Epithelial cell of esophagus (primary cell): Measurements from ENCODE around the gene LMF1.

Experiments used
- DNase-seq: peaks from one replicate; pipeline ENCODE4 v3.0.0; 2010; ENCODE audit warnings: low read depth
- H3K4me3 ChIP-seq: 2 replicates; pipeline ENCODE4 v1.5.1; 2011; ENCODE audit warnings: mild to moderate bottlenecking, low read length, control low read depth
- TF ChIP-seq, protein P1 (sequence below): IDR thresholded peaks from 2 replicates; pipeline ENCODE4 v1.5.1; 2011; ENCODE audit warnings: low read depth, mild to moderate bottlenecking, low read length, control low read depth, inconsistent platforms; ENCODE audit not compliant: insufficient read depth; ENCODE audit errors: missing control alignments

LMF1 gene

DNA sequence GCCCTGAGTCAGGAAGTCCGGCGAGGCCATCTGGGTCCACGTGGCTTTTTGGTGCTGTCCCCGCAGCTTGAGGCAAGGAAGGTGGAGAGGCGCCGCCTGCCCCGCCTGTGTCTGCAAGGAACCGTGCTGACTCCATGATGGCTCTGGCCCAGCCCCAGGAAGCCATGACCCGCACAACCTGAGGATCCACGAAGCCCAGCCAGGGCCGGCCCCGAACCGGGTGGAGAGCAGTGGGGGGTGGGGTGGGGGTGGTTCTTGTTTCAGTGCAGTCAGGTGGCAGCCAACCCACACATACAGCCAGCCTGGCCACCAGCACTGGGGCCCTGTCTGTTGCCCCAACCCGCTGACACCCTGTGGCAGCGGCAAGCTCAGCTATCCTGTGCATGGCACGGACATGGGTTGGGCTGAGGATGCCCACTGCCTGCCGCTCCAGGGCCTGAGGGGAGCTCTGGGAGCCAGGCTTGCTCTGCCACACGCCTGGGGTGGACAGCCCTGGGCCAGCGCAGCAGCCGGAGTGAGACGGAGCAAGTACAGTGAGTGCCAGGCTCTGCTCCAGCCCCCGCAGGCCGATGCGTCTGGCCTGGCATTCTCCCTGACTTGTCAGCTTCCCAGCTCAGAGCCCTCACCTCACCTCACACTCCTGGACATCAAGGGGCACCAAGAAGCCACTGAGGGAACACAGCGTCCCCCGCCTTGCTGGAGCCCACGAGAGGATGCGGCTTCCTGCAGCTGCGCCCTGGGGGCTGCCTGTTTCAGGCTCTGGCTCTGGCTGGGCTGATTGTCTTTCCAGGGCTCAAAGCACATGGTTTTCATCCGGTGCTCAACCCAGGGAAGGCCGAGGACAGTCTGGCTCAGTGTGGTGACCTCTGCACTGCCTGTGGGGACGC lies 68.8 kb downstream of the LMF1 start:
- no peak overlapping the region for H3K4me3 ChIP-seq
- TF ChIP-seq, protein P1, sequence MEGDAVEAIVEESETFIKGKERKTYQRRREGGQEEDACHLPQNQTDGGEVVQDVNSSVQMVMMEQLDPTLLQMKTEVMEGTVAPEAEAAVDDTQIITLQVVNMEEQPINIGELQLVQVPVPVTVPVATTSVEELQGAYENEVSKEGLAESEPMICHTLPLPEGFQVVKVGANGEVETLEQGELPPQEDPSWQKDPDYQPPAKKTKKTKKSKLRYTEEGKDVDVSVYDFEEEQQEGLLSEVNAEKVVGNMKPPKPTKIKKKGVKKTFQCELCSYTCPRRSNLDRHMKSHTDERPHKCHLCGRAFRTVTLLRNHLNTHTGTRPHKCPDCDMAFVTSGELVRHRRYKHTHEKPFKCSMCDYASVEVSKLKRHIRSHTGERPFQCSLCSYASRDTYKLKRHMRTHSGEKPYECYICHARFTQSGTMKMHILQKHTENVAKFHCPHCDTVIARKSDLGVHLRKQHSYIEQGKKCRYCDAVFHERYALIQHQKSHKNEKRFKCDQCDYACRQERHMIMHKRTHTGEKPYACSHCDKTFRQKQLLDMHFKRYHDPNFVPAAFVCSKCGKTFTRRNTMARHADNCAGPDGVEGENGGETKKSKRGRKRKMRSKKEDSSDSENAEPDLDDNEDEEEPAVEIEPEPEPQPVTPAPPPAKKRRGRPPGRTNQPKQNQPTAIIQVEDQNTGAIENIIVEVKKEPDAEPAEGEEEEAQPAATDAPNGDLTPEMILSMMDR, result no peak
- no peak for DNase-seq

DNA sequence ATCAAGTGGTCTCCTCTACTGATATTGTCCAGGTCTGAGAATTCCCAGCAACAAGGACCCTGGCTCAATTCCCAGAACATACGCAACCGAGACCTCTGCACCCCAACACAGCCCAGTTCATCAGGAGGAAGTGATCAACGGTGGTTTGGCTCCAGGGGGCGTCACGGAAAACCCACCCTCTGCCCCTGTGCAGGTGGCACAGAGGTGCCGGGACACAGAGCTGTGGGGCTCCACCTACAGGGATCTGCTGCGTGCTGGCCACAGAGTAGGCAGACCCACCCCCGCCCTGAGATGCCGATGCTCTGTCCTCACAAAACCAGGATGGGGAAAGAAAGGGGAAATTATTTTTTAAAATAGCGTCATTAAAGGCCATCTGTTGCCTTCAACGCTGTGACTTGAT lies 69.6 kb downstream of the LMF1 start:
- no peak overlapping the region for H3K4me3 ChIP-seq
- TF ChIP-seq, protein P1, result no peak
- no peak for DNase-seq

DNA sequence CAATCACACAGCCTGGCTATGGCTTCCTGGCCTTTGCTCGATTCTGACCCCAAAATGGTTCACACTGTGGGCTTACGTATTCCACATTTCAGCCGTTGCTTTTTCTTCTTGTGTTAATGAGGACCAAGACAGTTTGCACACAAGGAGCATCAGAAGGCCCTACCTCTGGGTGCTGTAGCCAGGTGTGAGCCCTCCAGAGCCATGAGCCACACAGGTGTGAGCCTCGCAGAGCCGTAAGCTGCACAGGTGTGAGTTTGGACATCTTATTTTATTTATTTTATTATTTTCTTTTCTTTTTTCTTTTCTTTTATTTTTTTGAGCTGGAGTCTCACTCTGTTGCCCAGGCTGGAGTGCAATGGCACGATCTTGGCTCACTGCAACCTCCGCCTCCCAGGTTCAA lies 70.6 kb downstream of the LMF1 start:
- H3K4me3 ChIP-seq, result no peak overlapping the region
- DNase-seq, result no peak
- TF ChIP-seq, protein P1, result no peak

DNA sequence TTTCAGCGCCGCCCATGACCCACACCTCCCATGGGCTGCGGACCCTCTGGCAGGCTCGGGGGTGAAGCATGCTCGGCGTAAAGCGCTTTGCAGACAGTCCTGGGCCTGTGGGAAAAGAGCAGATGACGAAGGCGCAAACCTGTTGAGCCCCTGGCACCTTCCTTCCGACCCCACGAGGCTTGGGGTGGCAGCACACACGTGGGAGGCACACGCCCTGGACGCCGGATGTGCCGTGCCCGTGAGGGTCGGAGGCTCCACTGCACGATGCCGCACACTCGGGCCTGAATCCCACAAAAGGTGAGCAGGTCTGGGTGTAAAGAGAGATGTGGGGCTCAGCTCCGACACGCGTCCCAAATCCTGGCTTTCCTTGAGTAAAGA lies 71.1 kb downstream of the LMF1 start:
- no peak overlapping the region for H3K4me3 ChIP-seq
- TF ChIP-seq, protein P1, result no peak
- DNase-seq, result no peak

DNA sequence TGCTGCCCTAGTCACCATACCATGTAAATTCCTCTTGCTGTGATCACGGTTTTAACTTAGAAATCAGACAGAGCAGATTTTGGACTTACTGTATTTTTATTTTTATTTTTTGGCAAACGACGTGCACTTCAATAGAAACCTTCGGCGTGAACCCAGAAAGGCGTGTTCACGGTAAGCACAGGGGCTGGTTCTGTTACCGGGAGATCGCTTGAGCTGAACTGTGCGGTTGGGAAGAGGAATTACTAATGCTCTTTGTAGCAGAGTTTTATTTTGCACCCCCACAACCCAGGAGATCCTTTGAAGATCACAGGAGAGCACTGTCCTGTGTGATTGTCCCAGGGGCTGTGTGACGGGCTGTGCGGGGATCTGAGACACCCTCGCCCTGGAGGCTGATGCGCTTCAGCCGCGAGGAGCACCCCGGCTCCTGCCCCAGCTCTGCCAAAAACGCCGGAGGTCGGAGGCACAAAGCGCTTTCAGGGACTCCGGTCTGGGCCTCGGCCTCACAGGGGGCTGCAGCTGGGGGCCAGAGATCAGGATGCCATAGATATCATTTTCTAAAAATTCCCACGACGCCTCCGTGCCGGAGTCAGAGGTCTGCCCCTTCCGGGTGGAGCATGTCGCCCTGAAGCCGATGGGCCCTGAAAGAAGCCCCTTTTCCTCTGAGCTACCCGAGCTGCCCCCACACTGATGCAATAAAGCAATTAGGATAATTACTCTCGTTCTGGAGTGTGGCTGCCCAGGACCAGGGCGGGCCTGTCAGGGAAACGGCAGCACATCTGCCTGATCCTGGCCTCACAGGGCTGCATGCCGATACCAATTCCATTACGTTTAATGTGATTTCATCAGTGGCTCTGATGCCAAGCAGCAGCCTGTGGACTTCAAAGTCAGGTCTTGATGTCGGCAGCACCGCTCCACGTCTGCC lies 71.8 kb downstream of the LMF1 start:
- H3K4me3 ChIP-seq, result no peak overlapping the region
- TF ChIP-seq, protein P1, result no peak
- DNase-seq, result no peak

DNA sequence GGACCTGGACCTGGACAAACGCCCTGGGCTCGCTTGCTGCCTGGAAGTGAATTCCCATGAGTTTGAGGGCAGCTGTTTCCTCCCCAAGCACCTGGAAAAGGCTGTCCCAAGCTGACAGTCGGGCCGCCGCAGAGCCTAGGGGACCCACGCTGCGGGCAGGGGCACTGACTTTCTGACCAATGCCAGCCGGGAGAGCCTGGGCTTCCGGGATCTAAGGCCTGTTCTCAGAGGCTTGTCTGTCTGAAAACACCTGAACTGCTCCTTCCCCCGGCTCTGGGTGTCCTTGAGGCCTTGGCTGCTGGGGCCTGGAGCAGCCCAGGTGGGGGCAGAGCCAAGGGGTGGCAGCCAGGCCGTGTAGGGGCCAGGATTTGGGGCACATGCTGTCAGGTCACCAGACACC lies 72.6 kb downstream of the LMF1 start:
- H3K4me3 ChIP-seq, result no peak overlapping the region
- no peak for DNase-seq
- TF ChIP-seq, protein P1, result no peak

DNA sequence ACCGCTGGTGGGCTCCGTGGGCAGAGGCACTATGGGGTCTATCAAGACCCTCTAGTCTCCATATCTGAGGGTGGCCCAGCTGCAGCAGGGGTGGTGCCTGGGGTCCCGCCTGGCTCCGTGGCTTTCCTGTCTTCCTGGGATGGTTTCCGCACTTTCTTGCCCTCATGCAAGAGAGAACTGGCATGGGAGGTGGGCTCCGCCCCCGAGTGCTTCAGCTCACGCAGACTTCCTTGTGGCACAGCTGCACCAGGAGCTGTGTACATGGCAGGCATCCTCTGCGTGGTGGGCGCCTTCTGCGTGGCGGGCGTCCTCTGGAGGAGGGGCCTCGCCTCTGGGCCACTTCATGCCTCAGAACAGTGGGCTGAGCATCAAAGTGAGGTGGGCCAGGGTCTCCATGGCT lies 73.1 kb downstream of the LMF1 start:
- no peak for DNase-seq
- TF ChIP-seq, protein P1, result no peak
- no peak overlapping the region for H3K4me3 ChIP-seq
